Chondrocyte (in vitro differentiated cells): ENCODE measurements around the gene AFTPH. TPM values are rescaled to one million over a fixed set of nuclear protein-coding genes. Genes with fewer than 3 reads are reported as not detected.

Experiments used
- DNase-seq: peaks from one replicate; pipeline ENCODE4 v3.0.0; 2021; ENCODE audit warnings: mixed read lengths, low spot score
- H3K27ac Mint-ChIP-seq: one replicate; pipeline ENCODE4 v1.8.0; 2021; ENCODE audit warnings: mild to moderate bottlenecking, moderate library complexity, mixed read lengths; ENCODE audit not compliant: unreplicated experiment
- H3K27me3 Mint-ChIP-seq: 2 replicates; pipeline ENCODE4 v1.8.0; 2021; ENCODE audit warnings: low read depth, mixed read lengths
- H3K36me3 Mint-ChIP-seq: 2 replicates; pipeline ENCODE4 v1.8.0; 2021; ENCODE audit warnings: low read depth, mixed read lengths
- H3K4me1 Mint-ChIP-seq: 2 replicates; pipeline ENCODE4 v1.8.0; 2021; ENCODE audit warnings: low read depth, mild to moderate bottlenecking, mixed read lengths
- H3K4me3 Mint-ChIP-seq: one replicate; pipeline ENCODE4 v1.8.0; 2021; ENCODE audit warnings: mild to moderate bottlenecking, moderate library complexity, mixed read lengths; ENCODE audit not compliant: unreplicated experiment
- H3K9me3 Mint-ChIP-seq: 2 replicates; pipeline ENCODE4 v1.8.0; 2021; ENCODE audit warnings: low read depth, mixed read lengths
- CTCF ChIP-seq: fragments of 200-600 bp; sonication (generic); IDR thresholded peaks from 2 replicates; pipeline ENCODE4 v1.5.0; 2021; ENCODE audit warnings: antibody characterized with exemption, mild to moderate bottlenecking, moderate library complexity
- total RNA-seq: library from RNA; stranded (reverse); gene quantifications from 3 replicates; pipeline ENCODE4 v1.2.1, GENCODE V29; 2021

Gene AFTPH
- total RNA-seq, 1 donor from 2014 or later: 17.3 TPM

- H3K27me3 Mint-ChIP-seq: no peaks in the 10 kb centered on the region
- peaks cover 17% of the 10 kb centered on the region for H3K4me1 Mint-ChIP-seq
- no peak overlapping the region for H3K4me3 Mint-ChIP-seq
- no peak for DNase-seq
- H3K36me3 Mint-ChIP-seq: no peaks in the 10 kb centered on the region
- no peak overlapping the region for H3K27ac Mint-ChIP-seq
- no peak for TF ChIP-seq CTCF
- no peaks in the 10 kb centered on the region for H3K9me3 Mint-ChIP-seq
These were observed 39.4 kb downstream of the AFTPH start for GRCh38 chr2:64563436-64563938.

- TF ChIP-seq CTCF: no peak
- peaks cover 12% of the 10 kb centered on the region for H3K4me1 Mint-ChIP-seq
- H3K36me3 Mint-ChIP-seq: peaks cover 1% of the 10 kb centered on the region
- no peak overlapping the region for H3K27ac Mint-ChIP-seq
- H3K4me3 Mint-ChIP-seq: no peak overlapping the region
- H3K27me3 Mint-ChIP-seq: no peaks in the 10 kb centered on the region
- no peaks in the 10 kb centered on the region for H3K9me3 Mint-ChIP-seq
- DNase-seq: no peak
These were observed 42.0 kb downstream of the AFTPH start for GRCh38 chr2:64565949-64566710.

GRCh38 chr2:64567473-64567872 lies 43.3 kb downstream of the AFTPH start:
- TF ChIP-seq CTCF: no peak
- Mint-ChIP-seq H3K4me3 (no peak overlapping the region), H3K27ac (no peak overlapping the region), H3K36me3 (peaks cover 3% of the 10 kb centered on the region), H3K27me3 (no peaks in the 10 kb centered on the region), H3K4me1 (peaks cover 6% of the 10 kb centered on the region), H3K9me3 (no peaks in the 10 kb centered on the region)
- no peak for DNase-seq

- H3K9me3 Mint-ChIP-seq: no peaks in the 10 kb centered on the region
- H3K27ac Mint-ChIP-seq: no peak overlapping the region
- H3K36me3 Mint-ChIP-seq: peaks cover 3% of the 10 kb centered on the region
- H3K4me1 Mint-ChIP-seq: peaks cover 6% of the 10 kb centered on the region
- no peak overlapping the region for H3K4me3 Mint-ChIP-seq
- no peak for TF ChIP-seq CTCF
- no peaks in the 10 kb centered on the region for H3K27me3 Mint-ChIP-seq
- no peak for DNase-seq
These were observed 44.7 kb downstream of the AFTPH start for GRCh38 chr2:64568836-64569235.

GRCh38 chr2:64574871-64575270 lies 50.7 kb downstream of the AFTPH start:
- no peaks in the 10 kb centered on the region for H3K9me3 Mint-ChIP-seq
- H3K27ac Mint-ChIP-seq: no peak overlapping the region
- no peaks in the 10 kb centered on the region for H3K27me3 Mint-ChIP-seq
- peaks cover 16% of the 10 kb centered on the region for H3K36me3 Mint-ChIP-seq
- TF ChIP-seq CTCF: no peak
- no peak for DNase-seq
- no peaks in the 10 kb centered on the region for H3K4me1 Mint-ChIP-seq
- H3K4me3 Mint-ChIP-seq: no peak overlapping the region
